GM18870 (cell line): Measurements from ENCODE around the gene NIFK.

ENCODE experiments used
- ATAC-seq: cut with Tn5 transposase; IDR thresholded peaks from one replicate; pipeline ENCODE4 v1.9.1; 2021; ENCODE audit warnings: moderate library complexity; ENCODE audit not compliant: unreplicated experiment

The NIFK gene

GRCh38 chr2:121736462-121737336, at the start of gene NIFK:
Gene NIFK (minus strand): TSS chr2:121736875. CDS start chr2:121736850, 25 bp downstream.
- peak; percentile 78 for ATAC-seq

DNA sequence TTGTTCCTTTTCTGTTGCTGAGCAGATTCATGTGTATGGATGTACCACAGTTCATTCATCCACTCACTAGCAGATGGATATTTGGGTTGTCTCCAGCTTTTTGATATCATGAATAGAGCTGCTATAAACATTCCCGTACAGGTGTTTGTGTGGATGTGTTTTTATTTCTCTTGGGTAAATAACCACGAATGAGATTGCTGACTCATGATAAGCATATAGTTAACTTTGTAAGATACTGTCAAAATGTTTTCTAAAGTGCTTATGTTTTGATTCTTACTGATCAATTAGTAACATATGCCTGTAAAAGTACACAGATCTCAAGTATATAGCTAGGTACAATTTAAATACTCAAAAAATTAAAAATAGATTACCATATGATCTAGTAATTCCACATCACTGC, 46.5 kb upstream of the NIFK start:
- ATAC-seq = no peak

DNA sequence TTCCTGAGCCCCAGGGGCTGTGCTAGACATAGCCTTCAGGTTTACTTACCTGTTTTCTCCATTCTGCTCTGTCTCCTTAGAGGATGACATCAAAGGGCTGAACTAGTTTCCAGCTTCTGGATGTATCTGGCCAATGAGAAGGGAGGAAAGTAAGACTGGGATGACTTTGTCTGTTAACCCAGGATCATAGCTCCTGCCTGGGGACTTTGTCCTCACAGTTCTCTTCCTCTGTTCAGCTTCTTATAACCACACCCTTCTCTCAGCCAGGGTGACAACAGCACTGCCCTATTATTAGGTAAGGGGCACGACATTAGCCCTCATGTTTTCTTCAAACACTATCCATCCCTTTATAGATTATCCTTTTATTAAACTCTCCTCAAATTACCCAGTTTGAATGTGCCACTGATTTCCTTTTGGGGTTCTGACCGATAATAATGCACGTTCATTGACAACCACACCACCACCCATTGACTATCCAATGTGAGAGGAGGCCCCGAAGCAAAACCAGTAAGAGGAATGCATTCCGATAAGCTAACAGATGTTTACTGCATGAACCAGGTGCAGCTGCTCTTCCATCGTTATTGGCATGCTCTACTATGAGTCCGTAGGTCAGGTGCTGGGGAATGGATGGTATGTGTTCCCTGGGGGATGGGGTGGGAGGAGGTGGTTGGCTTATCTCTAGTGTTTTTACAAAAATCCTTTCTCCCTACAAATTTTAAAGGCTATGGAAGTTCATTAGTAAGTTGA, 42.2 kb upstream of the NIFK start:
- ATAC-seq = no peak

DNA sequence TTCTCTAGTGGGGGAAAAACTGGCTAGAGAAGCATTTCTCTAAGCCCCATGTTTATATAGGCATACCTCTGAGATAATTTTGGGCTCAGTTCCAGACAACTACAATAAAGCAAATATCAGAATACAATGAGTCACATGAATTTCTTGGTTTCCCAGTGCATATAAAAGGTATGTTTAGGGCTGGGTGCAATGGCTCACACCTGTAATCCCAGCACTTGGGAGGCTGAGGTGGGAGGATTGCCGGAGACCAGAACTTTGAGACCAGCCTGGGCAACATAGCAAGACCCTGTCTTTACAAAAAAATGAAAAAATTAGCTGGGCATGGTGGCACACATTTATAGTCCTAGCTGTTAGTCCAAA, 41.0 kb upstream of the NIFK start:
- ATAC-seq = no peak

GRCh38 chr2:121776885-121777698, 40.4 kb upstream of the NIFK start:
- no peak for ATAC-seq

DNA sequence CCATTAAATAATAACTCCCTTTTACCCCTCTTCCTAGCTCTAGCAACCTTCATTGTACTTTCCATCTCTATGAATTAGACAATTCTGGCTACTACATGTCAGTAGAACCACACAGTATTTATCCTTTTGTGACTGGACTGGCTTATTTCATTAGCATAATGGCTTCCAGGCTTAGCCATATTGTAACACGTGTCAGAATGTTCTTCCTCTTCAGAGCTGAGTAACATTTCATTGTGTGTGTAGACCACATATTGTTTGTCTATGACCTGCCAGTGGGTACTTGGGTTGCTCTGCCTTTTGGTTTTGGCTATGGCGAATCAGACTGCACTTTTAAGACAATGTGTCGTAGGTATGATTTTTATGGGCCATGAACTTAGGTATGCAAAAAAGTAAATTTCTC, 39.7 kb upstream of the NIFK start:
- ATAC-seq = no peak

- ATAC-seq = no peak
Observed at GRCh38 chr2:121774235-121774634, 37.6 kb upstream of the NIFK start.

GRCh38 chr2:121771976-121772742, 35.5 kb upstream of the NIFK start:
- no peak for ATAC-seq

DNA sequence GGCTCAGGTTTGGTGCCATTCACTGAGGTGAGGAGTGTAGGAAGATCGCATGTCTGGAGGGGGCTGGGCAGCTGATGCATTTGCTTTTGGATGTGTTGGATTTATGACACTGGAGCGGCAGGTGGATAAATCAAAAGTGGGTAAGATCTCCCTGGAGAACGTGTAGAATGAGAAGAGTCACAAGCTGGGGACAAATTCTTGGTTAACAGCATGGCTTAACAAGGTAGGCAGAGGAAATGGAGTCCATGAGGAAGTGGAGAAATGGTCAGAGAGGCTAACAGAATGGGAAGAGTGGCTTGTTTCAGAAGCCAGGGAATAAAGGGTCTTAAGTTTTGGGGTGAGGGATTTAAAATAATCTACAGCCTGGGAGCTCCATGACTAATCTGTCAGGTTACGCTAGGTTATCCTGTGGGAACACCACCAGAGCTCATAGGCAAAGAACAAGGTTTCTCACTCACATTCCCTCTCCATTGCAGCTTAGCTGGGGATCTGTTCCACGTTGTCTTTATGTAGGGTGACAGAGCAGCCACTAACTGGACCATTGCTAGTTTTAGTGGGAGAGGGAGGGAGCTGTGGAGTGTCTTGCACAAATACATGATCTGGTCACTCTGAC, 31.6 kb upstream of the NIFK start:
- no peak for ATAC-seq

GRCh38 chr2:121766624-121767023, 29.9 kb upstream of the NIFK start:
- no peak for ATAC-seq

DNA sequence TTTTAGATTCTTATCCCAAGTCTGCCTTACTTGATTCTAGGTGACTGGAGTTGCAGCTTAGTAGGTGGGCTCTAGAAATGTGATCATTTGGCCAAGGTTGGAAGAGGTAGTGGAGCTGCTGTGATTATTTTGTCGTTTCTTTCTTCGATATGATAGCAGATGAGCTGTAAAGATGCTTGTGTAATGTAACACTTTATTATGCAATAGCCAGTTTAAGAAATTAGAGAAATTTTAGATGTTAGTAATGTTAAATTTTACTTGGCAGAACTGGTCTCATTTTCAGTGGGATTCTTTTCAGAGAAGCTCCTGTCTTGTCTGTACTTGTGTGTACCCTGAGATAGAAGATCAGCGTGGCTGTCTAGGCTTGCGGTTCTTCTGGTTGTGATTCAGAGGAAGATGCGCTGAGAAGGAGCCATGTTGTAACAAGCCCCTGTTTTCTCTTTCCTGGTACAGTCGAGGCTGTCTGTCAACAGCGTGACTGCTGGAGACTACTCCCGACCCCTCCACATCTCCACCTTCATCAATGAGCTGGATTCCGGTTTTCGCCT, 28.1 kb upstream of the NIFK start:
- no peak for ATAC-seq

DNA sequence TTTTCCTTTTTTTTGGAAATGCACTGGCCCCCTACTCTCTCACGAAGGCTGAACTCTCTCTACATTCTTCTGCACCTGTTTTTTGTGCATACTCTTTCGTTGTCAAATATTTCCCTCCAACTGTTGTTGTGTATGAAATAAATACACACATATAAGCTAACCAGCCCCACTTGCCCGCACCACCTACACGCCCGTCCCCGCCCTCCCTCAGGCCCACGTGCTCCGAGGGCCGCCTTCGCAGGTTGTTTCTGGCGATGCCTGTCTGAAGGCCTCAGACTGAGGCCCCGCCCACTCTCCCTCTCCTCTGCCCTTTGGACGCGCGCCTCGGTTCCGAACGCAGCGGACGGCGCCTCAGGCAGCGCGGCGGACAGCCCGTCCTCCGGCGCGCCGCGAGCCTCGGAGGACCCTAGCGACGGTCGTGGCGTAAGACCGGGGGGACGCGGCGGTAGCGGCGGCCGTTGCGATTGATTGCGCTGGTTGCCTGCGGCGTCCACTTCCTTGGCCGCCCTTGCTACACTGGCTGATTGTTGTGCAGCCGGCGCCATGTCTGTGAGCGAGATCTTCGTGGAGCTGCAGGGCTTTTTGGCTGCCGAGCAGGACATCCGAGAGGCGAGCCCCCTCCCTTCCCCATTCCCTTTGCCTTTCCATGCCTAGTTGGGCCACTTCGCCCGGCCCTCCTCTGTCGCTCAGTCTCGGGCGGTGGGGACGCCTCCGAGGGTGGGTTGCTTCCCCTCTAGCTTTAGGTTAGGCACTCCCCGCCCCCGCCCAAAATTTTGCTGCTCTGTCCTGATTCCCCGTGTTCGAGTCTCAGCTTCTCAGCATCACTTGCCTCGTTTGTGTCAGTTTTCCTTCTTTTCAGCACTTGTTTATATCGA, 18.8 kb upstream of the NIFK start, which contains the start of gene TSN:
TSS of gene TSN (plus strand) at position 415 of the 875 bp plus-strand sequence. CDS start at position 544, 129 bp downstream.
- peak; percentile 98 for ATAC-seq

DNA sequence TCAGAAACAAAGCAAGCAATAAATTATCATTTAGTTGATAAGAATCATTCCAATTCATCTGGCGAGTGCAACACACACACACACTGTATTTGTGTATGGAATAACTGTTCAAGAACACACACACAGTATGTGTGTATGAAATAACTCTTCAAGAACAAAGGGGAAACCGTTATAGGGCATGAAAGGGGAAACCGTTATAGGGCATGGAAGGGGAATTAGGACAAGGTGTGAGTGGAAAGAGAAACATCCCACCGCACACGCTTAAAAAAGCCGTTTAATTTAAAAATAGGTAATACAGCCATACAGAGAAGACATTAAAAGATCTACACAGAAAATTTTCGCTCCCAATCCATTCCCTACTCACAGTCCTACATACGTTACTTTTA, 18.2 kb upstream of the NIFK start:
- ATAC-seq = peak; percentile 14

DNA sequence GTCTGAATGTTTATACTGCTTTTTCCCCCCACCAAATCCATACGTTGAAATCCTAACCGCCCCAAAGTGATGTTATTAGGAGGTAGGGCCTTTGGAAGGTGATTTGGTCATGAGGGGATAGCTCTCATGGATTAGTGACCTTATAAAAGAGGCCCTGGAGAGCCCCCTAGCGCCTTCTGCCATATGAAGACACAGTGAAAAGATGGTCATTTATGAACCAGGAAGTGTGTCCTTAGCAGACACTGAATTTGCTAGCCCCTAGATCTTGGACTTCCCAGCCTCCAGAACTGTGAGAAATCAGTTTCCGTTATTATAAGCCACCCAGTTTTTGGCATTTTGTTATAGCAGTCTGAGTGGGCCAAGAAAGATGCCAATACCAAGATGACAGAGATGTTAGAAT, 11.5 kb upstream of the NIFK start:
- ATAC-seq = no peak

DNA sequence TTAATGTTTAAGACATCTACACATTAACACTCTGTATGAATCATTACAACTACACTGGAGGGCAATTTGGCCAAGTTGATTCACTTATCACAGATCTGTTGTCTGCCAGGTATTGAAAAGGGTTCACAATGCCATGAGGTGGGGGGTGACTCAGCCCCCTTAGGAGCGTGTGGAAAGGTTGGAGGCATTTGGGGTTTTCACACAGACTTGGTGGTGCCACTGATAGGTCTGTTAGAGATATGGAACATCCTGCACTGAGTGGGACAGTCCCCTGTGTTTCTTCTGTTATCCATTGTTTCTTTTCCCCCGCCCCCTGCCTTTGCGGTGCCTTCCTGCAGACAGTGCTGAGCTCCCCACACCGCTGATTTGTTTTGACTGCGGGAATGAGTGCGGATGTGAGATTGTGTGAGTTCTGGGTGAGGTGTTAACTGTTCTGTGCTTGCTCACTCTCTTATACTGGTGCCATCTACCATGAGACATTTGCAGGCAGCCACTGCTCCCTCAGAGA, 9.4 kb upstream of the NIFK start:
- no peak for ATAC-seq

GRCh38 chr2:121741450-121741849, 4.8 kb upstream of the NIFK start:
- ATAC-seq = no peak

DNA sequence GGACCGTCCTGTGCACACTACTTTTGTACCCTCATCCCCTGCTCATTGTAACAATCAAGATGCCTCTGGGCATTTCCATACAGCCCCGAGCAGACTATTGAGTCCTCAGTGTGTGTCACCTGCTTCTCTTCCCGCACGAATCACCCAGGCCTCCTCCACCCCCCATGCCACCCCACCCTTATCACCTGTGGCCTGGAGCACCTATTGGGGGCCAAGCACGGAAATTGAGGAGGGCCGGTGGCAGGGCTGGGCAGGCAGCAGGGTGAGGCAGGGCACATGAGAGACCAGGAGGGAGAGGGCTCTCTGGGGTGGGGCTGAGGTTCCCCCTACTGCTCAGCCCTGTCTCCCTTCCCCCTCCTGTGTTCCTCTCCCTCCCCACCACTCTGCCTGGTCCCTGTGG, 4.3 kb upstream of the NIFK start:
- ATAC-seq = no peak

GRCh38 chr2:121736140-121736461, 574 bp downstream of the NIFK start:
- no peak for ATAC-seq
